Stimulated activated CD4-positive, alpha-beta T cell treated with anti-CD3 and anti-CD28 coated beads, TNF-alpha, amount 100 ng/mL, for 4 hours (primary cell): ENCODE data around the gene BCAP31.
"Not testable (repeated sequence)": the region's sequence is repeated elsewhere in the genome, so short reads cannot be mapped to it uniquely, and the experiment has no call there.

Experiments
- DNase-seq, 3 experiments: peaks; one replicate each; pipeline ENCODE4 v3.0.0-alpha.2; 2020; ENCODE audit warnings: low read depth in 3 of 3

The BCAP31 gene

DNA sequence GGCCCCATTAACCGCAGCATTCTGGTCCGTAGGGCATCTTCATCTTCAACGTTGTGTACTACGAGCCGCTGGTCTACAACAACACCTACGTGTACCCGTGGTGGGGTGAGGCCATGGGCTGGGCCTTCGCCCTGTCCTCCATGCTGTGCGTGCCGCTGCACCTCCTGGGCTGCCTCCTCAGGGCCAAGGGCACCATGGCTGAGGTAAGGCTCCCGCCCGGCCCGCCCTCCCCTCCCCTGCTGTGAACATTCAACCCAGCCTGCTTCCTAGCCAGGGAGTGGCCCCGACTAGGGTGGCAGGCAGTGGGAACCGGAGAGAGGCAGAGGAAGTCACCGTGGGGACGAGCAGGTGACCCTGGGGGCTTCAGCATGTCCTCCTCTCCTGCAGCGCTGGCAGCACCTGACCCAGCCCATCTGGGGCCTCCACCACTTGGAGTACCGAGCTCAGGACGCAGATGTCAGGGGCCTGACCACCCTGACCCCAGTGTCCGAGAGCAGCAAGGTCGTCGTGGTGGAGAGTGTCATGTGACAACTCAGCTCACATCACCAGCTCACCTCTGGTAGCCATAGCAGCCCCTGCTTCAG, 29.4 kb downstream of the BCAP31 start:
- DNase-seq = no peak

GRCh38 chrX:153694256-153694655, 29.9 kb downstream of the BCAP31 start:
- DNase-seq = not testable (repeated sequence)

DNA sequence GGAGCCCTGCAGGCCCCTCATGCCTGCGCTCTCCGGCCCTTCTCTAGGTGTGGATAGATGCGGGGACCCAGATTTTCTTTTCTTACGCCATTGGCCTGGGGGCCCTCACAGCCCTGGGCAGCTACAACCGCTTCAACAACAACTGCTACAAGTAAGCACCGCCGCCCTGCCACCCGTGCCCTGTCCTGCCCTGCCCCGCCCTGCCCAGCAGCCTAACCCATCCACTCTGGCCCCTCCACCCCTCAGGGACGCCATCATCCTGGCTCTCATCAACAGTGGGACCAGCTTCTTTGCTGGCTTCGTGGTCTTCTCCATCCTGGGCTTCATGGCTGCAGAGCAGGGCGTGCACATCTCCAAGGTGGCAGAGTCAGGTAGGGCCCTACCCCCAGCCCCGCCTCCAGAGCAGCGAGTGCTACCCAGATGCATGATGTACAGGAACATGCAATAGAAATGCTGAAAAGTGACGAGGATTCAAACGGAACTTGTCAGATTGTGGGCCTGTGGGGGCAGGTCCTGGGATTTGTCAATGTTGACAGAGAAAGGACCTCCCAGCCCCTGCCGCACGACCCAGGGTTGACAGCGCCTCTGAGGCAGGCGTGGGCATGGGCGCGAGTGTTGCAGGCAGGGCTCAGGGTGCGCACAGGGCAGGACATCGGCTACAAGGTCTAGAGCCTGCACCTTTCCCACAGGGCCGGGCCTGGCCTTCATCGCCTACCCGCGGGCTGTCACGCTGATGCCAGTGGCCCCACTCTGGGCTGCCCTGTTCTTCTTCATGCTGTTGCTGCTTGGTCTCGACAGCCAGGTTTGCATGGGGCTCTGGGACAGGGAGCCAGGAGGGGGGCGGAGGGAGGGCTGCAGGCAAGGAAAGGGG, 30.7 kb downstream of the BCAP31 start:
- DNase-seq = no peak

DNA sequence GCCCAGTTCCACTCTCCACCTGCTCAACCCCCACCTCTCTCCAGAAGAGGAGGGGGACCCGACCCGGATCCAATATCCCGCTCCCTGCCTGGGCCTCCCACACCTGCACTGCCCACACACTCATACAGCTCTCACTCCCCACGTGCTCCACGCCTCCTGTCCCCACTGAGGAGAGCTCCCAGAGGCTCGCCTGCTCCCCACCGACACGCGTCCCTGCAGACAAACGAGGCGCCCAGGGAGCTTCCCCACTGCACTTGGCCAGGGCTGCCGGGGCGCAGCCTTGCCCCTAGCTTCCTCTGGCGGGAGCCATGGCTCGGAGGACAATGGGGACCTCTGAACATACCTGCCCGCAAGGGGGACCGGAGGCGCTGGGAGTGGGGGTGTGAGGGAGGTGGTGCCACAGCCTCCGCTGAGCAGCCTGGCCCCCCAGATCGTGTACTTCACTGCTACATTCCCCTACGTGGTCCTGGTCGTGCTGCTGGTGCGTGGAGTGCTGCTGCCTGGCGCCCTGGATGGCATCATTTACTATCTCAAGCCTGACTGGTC, 31.5 kb downstream of the BCAP31 start:
- DNase-seq = no peak

GRCh38 chrX:153692003-153692402, 32.2 kb downstream of the BCAP31 start:
- no peak for DNase-seq

DNA sequence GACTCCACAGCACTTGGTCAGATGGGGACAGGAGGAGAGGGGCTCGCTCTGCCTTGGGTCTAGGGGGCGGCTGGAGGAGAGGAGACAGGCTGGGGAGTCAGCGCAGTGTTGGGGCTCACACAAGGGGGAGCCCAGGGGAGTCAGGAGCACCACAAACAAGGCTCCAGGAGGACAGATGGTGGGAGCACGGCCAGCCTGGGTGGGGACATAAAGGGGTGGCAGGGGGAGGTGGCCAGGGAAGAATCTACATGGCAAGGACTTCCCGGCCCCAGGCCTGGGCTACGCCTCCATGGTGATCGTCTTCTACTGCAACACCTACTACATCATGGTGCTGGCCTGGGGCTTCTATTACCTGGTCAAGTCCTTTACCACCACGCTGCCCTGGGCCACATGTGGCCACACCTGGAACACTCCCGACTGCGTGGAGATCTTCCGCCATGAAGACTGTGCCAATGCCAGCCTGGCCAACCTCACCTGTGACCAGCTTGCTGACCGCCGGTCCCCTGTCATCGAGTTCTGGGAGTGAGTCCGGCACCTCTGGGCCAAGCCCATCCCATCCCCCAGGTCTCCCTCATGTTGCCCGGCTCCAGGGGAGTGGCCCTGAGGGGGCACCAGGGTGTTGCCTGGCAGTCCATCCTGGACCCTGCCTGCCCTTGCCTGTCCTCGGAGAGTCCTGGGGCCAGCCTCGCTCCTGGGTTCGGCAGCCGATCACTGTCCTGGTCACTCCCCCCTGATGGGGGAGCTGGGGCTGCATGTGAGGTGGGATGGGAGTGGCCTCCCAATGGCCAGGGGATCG, 33.0 kb downstream of the BCAP31 start:
- not testable (repeated sequence) for DNase-seq

DNA sequence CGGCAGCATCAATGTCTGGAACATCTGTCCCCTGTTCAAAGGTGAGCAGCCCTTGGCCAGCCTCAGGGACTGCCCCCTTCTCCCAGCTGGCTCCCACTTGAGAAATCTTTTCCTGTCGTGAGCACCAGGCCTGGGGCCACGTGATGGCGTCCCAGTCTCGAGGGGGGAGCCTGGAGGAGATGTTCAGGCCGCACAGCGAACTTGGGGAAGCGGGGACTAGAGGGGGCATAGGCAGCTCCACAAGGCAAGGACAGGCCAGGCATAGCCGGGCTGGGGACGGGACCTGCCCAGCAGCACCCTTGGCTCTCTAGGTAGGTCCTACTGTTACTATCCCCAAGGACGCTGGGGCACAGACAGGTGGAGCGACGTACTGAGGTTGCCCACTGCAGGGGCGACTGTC, 33.7 kb downstream of the BCAP31 start:
- DNase-seq = no peak

DNA sequence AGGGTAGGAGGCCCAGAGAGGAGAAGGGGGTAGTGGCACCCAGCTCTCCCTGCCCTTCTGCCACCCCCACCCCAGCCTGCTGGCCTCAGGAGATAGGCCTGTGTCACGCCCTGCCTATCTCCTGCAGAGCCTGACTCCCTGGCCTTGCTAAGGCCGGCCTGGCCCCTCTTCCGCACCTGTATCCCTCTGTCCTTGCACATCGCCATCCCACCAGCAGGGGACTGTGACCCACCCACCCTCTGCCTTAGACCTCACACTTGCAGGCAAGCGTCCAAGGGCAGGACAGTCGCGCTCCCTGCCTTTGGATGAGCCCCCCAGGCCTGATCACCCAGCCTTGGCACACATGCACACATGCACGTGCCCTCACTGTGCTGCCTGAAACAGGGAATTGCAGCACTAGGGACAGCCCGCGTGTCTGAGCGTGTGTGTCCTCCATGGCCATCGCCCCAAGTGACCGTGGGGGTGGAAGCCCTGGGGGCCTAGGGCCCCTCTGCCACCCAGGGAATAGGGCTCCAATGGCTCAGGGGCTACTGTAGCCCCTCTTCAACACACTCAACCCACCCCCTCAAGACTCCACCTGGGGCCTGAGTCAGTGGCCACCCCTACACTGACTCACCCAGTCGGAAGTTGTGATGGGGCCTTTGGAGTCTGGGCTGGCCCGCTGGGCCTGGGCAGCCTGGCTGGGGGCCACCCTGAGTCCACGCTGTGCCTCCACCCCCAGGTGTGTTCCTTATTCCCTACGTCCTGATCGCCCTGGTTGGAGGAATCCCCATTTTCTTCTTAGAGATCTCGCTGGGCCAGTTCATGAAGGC, 34.3 kb downstream of the BCAP31 start:
- DNase-seq = no peak

GRCh38 chrX:153688911-153689590, 35.1 kb downstream of the BCAP31 start:
- no peak for DNase-seq

DNA sequence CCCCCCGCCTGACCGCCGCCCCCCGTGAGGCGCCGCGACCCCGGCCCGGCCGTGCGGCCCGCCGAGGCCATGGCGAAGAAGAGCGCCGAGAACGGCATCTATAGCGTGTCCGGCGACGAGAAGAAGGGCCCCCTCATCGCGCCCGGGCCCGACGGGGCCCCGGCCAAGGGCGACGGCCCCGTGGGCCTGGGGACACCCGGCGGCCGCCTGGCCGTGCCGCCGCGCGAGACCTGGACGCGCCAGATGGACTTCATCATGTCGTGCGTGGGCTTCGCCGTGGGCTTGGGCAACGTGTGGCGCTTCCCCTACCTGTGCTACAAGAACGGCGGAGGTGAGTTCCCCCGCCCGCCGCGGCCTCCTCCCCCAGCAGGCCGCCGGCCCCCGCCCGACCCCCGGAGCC, 35.7 kb downstream of the BCAP31 start:
- DNase-seq = no peak

DNA sequence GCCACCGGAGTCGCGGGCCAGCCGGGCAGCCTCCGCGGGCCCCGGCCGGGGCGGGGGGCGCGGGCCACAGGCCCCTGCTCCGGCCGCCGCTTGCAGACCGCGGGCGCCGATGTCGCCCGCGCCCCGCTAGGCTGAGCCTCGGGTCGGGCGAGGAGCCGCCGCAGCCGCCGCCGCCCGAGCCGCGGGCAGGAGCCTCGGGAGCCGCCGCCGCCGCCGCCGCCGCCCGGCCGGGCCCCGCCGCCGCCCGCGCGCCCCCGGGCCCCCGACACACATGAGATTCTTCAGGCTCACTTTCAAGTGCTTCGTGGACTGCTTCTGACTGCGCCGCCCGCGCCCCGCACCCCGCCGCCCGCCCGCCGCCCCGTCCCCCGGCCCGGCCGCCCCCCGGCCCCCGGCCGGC, 36.1 kb downstream of the BCAP31 start:
- DNase-seq = no peak

DNA sequence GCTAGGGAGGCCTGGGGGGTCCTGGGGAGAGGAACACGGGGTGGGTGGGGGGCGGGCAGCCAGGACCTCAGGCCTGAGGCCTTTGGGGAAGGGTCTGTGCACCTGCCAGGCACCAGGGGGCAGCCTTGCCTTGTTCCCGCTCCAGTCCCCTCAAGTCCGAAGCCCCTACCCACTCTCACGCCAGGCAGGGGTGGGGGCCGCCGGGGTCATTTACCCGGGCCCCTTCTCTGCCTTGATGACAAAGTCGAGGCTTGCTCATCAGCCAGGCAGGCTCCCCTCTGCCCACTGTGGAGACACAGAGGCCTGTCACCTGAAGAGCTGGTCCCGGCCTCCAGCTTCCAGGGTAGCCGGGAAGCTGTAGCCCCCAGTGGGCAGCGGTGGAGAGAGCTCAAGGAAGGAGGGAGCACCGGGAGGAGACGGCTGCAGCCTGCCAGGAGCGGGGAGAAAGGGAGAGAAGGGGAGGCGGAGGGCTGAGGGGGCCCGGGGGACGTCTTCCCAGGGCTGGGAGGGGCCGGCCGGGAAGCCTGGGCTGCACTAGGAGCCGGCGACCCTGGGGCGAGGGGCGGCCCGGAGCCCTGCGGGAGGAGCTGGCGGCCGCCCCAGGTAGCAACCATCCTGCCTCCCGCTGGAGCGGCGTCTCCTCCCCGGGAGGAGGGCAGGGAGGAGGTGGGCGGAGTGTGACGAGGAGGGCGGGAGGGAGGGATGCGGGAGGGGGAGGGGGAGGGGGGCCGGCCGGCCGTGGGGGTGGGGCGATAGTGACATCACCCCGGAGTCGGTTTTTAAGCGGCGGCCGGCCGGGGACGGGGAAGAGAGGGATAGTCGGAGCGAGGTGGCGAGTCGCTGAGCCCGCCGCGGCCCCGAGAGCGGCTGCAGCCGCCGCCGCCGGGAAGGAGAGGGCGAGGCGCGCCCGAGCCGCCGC, 36.8 kb downstream of the BCAP31 start, which contains the start of gene SLC6A8:
Gene SLC6A8, plus strand, starts transcription at position 806 of the 919 bp plus-strand sequence. CDS start 649 bp downstream, outside the sequence.
- no peak for DNase-seq

DNA sequence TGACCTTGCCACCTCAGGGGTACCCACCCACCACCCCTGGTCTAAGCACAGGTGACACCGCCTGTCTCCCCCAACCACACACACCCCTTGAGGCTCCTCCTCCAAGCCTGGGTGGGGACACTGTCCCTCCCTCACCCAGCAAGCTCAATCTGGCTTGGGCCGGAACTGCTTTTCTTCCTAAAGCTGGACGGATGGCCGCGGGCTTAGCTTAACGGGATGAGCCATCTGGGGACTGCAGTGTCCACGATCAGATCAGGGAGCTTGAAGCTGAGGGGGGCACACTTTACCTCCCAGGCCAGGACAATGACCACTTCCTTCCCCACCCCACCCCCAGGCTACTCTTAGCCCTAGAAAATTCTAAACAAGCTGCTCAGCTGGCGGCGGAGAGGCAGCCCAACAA, 37.5 kb downstream of the BCAP31 start:
- no peak for DNase-seq

DNA sequence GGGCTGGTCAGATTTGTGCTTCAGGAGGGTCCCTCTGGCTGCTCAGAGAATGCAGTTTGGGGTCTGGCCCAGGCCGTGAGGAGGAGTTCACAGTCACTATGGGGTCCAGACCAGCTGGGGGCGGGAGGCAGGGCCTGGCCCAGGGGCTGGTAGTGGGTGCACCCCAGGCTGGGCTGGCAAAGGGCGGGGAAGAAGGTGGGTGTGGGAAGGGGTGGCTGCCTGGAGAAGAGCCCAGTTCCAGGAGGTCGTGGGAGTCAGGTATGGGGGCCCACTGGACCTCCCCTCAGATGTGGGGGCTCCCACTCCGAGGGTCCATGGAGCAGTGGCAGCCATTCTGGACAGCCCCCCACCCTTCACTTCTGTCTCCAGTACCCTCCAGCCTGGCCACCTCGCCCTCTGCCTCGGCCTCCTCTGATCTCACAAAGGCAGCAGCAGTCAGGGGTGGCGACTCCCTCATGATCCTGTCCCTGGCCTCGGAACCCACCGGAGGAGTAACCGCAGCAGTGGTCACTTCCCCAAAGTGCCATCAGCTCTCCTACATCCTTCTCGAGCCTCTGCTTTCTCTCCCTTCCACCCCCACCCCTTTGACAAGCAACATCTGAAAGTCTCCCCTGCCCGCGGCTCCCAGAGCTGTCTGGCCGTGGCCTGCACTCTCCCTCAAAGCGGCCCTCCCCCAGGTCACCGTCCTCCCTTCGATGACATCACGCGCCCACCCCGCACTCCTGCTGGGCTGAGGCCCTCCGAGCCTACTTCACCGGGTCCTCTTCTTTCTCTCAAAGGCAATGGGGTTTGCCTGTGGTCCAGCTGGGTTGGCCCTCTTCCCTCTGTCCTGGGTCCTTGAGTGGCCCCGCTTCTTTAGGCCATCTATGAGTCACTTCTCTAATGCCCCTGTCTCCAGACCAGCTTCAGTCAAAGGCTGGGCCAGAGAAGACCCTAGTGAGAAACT, 38.2 kb downstream of the BCAP31 start:
- no peak for DNase-seq

DNA sequence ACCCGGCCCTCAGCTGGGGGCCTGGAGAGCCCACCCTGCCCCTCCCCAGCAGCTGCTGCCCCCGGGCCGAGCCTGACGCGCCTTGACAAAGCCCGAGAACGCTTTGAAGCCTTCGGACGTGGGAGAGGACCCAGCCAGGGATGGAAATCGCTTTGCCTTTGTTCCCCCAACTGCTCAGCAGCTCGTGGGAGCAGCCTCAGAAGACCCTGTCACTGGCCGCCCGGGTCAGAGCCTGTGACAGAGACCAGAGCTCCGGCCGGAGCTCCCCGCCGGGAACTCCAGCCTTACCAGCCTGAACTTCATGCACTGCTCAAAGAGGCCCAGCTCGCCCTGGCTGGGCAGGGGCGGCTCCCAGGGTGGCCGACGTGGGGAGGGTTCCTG, 39.0 kb downstream of the BCAP31 start:
- DNase-seq = no peak

GRCh38 chrX:153684467-153685155, 39.6 kb downstream of the BCAP31 start:
- no peak for DNase-seq

- DNase-seq = not testable (repeated sequence)
Observed at GRCh38 chrX:153683486-153683885, 40.7 kb downstream of the BCAP31 start.

GRCh38 chrX:153681175-153681574, 43.0 kb downstream of the BCAP31 start:
- no peak for DNase-seq
